IMR-90 (cell line): Measurements from ENCODE around the gene PRR19. TPM values are rescaled to one million over a fixed set of nuclear protein-coding genes. Genes with fewer than 3 reads are reported as not detected.

Experiments
- ATAC-seq: fragments of 200-7000 bp; cut with Tn5 transposase; 2 replicates; pipeline ENCODE4 v1.9.1; 2020; ENCODE audit warnings: low read depth, mild to moderate bottlenecking, moderate library complexity
- BruUV-seq: library from RNA; stranded (reverse); fragments of 400-500 nt; replicated peaks from 2 replicates; lab custom pipeline; 2021; lab: Mats Ljungman, UMichigan
- CTCF ChIA-PET: fragments of 300-600 bp; formaldehyde crosslinking; extraction: SDS; loops from one replicate; lab custom pipeline; 2021; ENCODE audit warnings: antibody characterized with exemption; lab: Yijun Ruan, JAX
- POLR2A ChIA-PET: fragments of 300-600 bp; sonication (Branson Sonifier 250); formaldehyde crosslinking; loops from one replicate; lab custom pipeline; 2022; ENCODE audit warnings: antibody characterized with exemption; ENCODE audit not compliant: unreplicated experiment; lab: Charles Lee
- DNase-seq: peaks from one replicate; pipeline ENCODE4 v3.0.0; 2013
- H2AFZ ChIP-seq: replicated peaks from 2 replicates; pipeline ENCODE3; 2013; ENCODE audit warnings: low read length, mild to moderate bottlenecking; ENCODE audit not compliant: poor library complexity
- H2AK5ac ChIP-seq: 2 replicates; pipeline ENCODE4 v1.6.1; 2013; ENCODE audit warnings: low read depth, low read length, inconsistent platforms
- H2AK9ac ChIP-seq: replicated peaks from 2 replicates; pipeline ENCODE3; 2013; ENCODE audit warnings: mild to moderate bottlenecking, low read depth, low read length, moderate library complexity; ENCODE audit not compliant: poor library complexity
- H2BK120ac ChIP-seq: 2 replicates; pipeline ENCODE4 v1.6.1; 2013; ENCODE audit warnings: low read depth, low read length, inconsistent platforms
- H2BK15ac ChIP-seq: 3 replicates; pipeline ENCODE4 v1.6.1; 2013; ENCODE audit warnings: low read depth, low read length, inconsistent platforms
- H2BK20ac ChIP-seq: 2 replicates; pipeline ENCODE4 v1.6.1; 2013; ENCODE audit warnings: low read depth, mild to moderate bottlenecking, inconsistent platforms, low read length, moderate library complexity
- H2BK5ac ChIP-seq: 2 replicates; pipeline ENCODE4 v1.6.1; 2013; ENCODE audit warnings: mild to moderate bottlenecking, low read depth, low read length, inconsistent platforms; ENCODE audit not compliant: poor library complexity, severe bottlenecking
- H3K14ac ChIP-seq: replicated peaks from 2 replicates; pipeline ENCODE4 v1.6.1; 2013; ENCODE audit warnings: low read depth, low read length, inconsistent platforms
- H3K18ac ChIP-seq: 2 replicates; pipeline ENCODE4 v1.6.1; 2013; ENCODE audit warnings: low read depth, low read length, control low read depth
- H3K23ac ChIP-seq: 2 replicates; pipeline ENCODE4 v1.6.1; 2013; ENCODE audit warnings: low read depth, low read length, inconsistent platforms
- H3K27ac ChIP-seq: 2 replicates; pipeline ENCODE4 v1.5.1; 2013; ENCODE audit warnings: mild to moderate bottlenecking, control low read depth, low read length; ENCODE audit not compliant: insufficient read depth
- H3K27me3 ChIP-seq: 2 replicates; pipeline ENCODE4 v1.6.1; 2013; ENCODE audit warnings: low read length; ENCODE audit not compliant: control insufficient read depth, insufficient read depth
- H3K36me3 ChIP-seq: 2 replicates; pipeline ENCODE4 v1.6.1; 2013; ENCODE audit warnings: low read length, mixed read lengths; ENCODE audit not compliant: control insufficient read depth, insufficient read depth
- H3K4ac ChIP-seq: 2 replicates; pipeline ENCODE4 v1.6.1; 2013; ENCODE audit warnings: low read depth, low read length, inconsistent platforms
- H3K4me1 ChIP-seq: 2 replicates; pipeline ENCODE4 v1.6.1; 2013; ENCODE audit warnings: low read length, mixed read lengths; ENCODE audit not compliant: control insufficient read depth, insufficient read depth
- H3K4me2 ChIP-seq: 2 replicates; pipeline ENCODE4 v1.6.1; 2013; ENCODE audit warnings: low read depth, mild to moderate bottlenecking, control low read depth, low read length, moderate library complexity
- H3K4me3 ChIP-seq: 2 replicates; pipeline ENCODE4 v1.5.1; 2013; ENCODE audit warnings: low read depth, mild to moderate bottlenecking, control low read depth, low read length, moderate library complexity; ENCODE audit not compliant: insufficient read depth
- H3K56ac ChIP-seq: 2 replicates; pipeline ENCODE4 v1.6.1; 2013; ENCODE audit warnings: low read length, inconsistent platforms; ENCODE audit not compliant: insufficient read depth; ENCODE audit errors: extremely low read depth
- H3K79me1 ChIP-seq, 2 experiments: 2 replicates each; pipeline ENCODE4 v1.6.1; 2013; ENCODE audit warnings: low read length in 2 of 2, inconsistent platforms in 1 of 2, low read depth in 1 of 2
- H3K9ac ChIP-seq: 2 replicates; pipeline ENCODE4 v1.6.1; 2013; ENCODE audit warnings: low read depth, low read length, control low read depth
- H3K9me1 ChIP-seq: 2 replicates; pipeline ENCODE4 v1.6.1; 2013; ENCODE audit warnings: low read length, inconsistent platforms; ENCODE audit not compliant: insufficient read depth
- H3K9me3 ChIP-seq: 2 replicates; pipeline ENCODE4 v1.6.1; 2013; ENCODE audit warnings: low read length; ENCODE audit not compliant: control insufficient read depth, insufficient read depth
- H4K20me1 ChIP-seq: 2 replicates; pipeline ENCODE4 v1.6.1; 2013; ENCODE audit warnings: low read length, inconsistent platforms; ENCODE audit not compliant: insufficient read depth
- H4K5ac ChIP-seq: 2 replicates; pipeline ENCODE4 v1.6.1; 2013; ENCODE audit warnings: mild to moderate bottlenecking, low read depth, low read length, control low read depth
- H4K8ac ChIP-seq, 2 experiments: 2 replicates each; pipeline ENCODE4 v1.6.1; 2013; ENCODE audit warnings: low read depth in 2 of 2, low read length in 2 of 2, control low read depth in 1 of 2, inconsistent platforms in 1 of 2
- H4K91ac ChIP-seq: 2 replicates; pipeline ENCODE4 v1.6.1; 2013; ENCODE audit warnings: low read depth, low read length, inconsistent platforms; ENCODE audit not compliant: insufficient read depth
- MAFK ChIP-seq: IDR thresholded peaks from 2 replicates; pipeline ENCODE4 v1.6.1; 2012; ENCODE audit warnings: low read depth, low read length, improper control_type of control experiment
- RCOR1 ChIP-seq: IDR thresholded peaks from 2 replicates; pipeline ENCODE4 v1.6.1; 2012; ENCODE audit warnings: mild to moderate bottlenecking, low read length, improper control_type of control experiment; ENCODE audit not compliant: insufficient replicate concordance
- WGBS, 2 experiments: methylation state at CpG; one replicate each; pipeline versions ENCODE4 v1.1.5 to v1.1.7; 2013; ENCODE audit warnings: missing lambda C conversion rate in 2 of 2; ENCODE audit not compliant: insufficient read length in 1 of 2; ENCODE audit errors: extremely low coverage in 2 of 2; 5-methylcytosine and 5-hydroxymethylcytosine counted together
- dilution Hi-C: fragments of 300-500 bp; cut with HindIII; formaldehyde crosslinking; loops from one replicate; pipeline ENCODE4 v1.14.3; 2018; ENCODE audit warnings: low sequenced_read_pairs; ENCODE audit not compliant: unreplicated experiment
- in situ Hi-C: fragments of 300-500 bp; cut with MboI; formaldehyde crosslinking; loops from 3 replicates; pipeline ENCODE4 v1.14.3; 2019; ENCODE audit warnings: low sequenced_read_pairs, inconsistent platforms, mixed read lengths
- intact Hi-C: fragments of 100-400 bp; cut with micrococcal nuclease; formaldehyde crosslinking; loops from 2 replicates; pipeline ENCODE4 v1.10.0; 2022
- polyA plus RNA-seq, 3 experiments: library from polyadenylated mRNA; depleted of rRNA; stranded (reverse); fragments of >200 nt; gene quantifications; 2 replicates each; pipeline ENCODE4 v1.2.3, GENCODE V29; 2012; ENCODE audit warnings: low replicate concordance in 1 of 3
- total RNA-seq: library from RNA; depleted of rRNA; stranded (reverse); fragments of >200 nt; gene quantifications from 2 replicates; pipeline ENCODE4 v1.2.3, GENCODE V29; 2012

The PRR19 gene
- total and polyA plus RNA-seq, 2 of the 4 experiments (the other 2 are of a cell fraction) = 0.36 to 1.6 TPM

DNA sequence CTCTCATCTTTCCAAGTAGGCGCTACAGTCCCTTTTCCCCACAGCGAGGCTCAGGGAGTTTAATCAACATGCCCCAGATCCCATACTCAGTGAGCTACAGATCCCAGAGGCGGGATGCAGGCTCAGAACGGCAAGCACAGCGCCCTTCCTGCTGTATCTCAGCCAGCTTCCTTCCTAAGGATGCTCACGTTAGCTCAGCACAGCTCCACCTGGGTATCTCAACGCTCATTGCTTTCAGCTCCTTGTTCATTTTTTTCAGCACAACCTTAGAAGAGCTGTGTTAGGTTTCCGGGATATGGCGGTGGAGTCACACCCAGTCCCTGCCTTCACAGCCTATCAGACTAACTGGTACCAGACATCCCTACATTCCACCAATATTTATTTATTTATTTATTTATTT lies 20.4 kb downstream of the PRR19 start:
- DNase-seq (no peak), ATAC-seq (no peak)
- Histone ChIP-seq H4K5ac (no peak overlapping the region), H3K14ac (no peak overlapping the region), H3K4me1 (peaks cover 2% of the 10 kb centered on the region), H3K56ac (no peak overlapping the region), H3K4me3 (no peak overlapping the region), H3K9me1 (peaks cover 2% of the 10 kb centered on the region; the same call in 1 of the 2 replicates), H2AK9ac (no peak overlapping the region), H3K18ac (no peak overlapping the region), H4K20me1 (no peaks in the 10 kb centered on the region; the same call in 1 of the 2 replicates), H3K9me3 (no peaks in the 10 kb centered on the region), H3K27ac (no peak overlapping the region), H3K4ac (no peak overlapping the region), H2BK5ac (no peak overlapping the region), H3K9ac (no peak overlapping the region), H2BK120ac (no peak overlapping the region), H4K91ac (no peak overlapping the region), H4K8ac (no peak overlapping the region), H3K79me1 (peaks cover 7 to 18% of the 10 kb centered on the region in 2 experiments), H3K36me3 (no peaks in the 10 kb centered on the region), H3K4me2 (no peak overlapping the region), H3K27me3 (peaks cover 30% of the 10 kb centered on the region), H2AFZ (no peak overlapping the region), H2BK15ac (no peak overlapping the region), H3K23ac (no peak overlapping the region), H2BK20ac (no peak overlapping the region), H2AK5ac (no peak overlapping the region)
- TF ChIP-seq MAFK (no peak), RCOR1 (no peak)
- intact Hi-C loops (no loop called here), in situ Hi-C loops (loop anchor here (10.0 kb wide), 1 partner anchor 188 kb away; the partner anchor contains the start of gene POU2F2), dilution Hi-C loops (no loop called here)
- ChIA-PET POLR2A (no interaction called here), CTCF (no interaction called here)
- no TSS peak for BruUV-seq
- WGBS, 2 experiments = 100% methylated on average over 2 of the region's 9 CpGs; no CpG with 5 or more reads in 1 of the 2 experiments
